Heart left ventricle (tissue), 16 donors: ENCODE data around the gene MRPS9. TPM values are rescaled to one million over a fixed set of nuclear protein-coding genes. Genes with fewer than 3 reads are reported as not detected.
A peak's percentile ranks its signal among the peaks of the same experiment; 100 is the strongest.

ENCODE experiments used
- ATAC-seq, 4 donors: fragments of 200-7000 bp; cut with Tn5 transposase; one replicate each; pipeline ENCODE4 v1.9.1; 2020 to 2022; ENCODE audit warnings: moderate library complexity in 4 of 4, mild to moderate bottlenecking in 3 of 4, moderate number of reproducible peaks in 1 of 4
- DNase-seq, 5 donors: peaks; one replicate each; pipeline ENCODE4 v3.0.0-alpha.2; 2020
- H3K27ac ChIP-seq, 12 donors: fragments of 200-600 bp; sonication (generic) in 4 of 12; one replicate each; pipeline versions ENCODE4 v1.5.0 to v1.8.0; 2016 to 2022; ENCODE audit warnings: mild to moderate bottlenecking in 2 of 12
- H3K27me3 ChIP-seq, 9 donors: fragments of 200-600 bp; sonication (generic) in 2 of 9; one replicate each; pipeline versions ENCODE4 v1.5.1 to v1.8.0; 2016 to 2022; ENCODE audit warnings: mild to moderate bottlenecking in 3 of 9
- H3K36me3 ChIP-seq, 9 donors: fragments of 200-600 bp; sonication (generic) in 2 of 9; one replicate each; pipeline versions ENCODE4 v1.5.0 to v1.8.0; 2018 to 2022; ENCODE audit warnings: mild to moderate bottlenecking in 2 of 9
- H3K4me1 ChIP-seq, 12 donors: fragments of 200-600 bp; sonication (generic) in 4 of 12; one replicate each; pipeline versions ENCODE4 v1.5.0 to v1.8.0; 2016 to 2022; ENCODE audit warnings: mild to moderate bottlenecking in 3 of 12
- H3K4me3 ChIP-seq, 12 donors: fragments of 200-600 bp; sonication (generic) in 4 of 12; one replicate each; pipeline versions ENCODE4 v1.5.0 to v1.8.0; 2017 to 2022; ENCODE audit warnings: mild to moderate bottlenecking in 9 of 12, moderate library complexity in 4 of 12
- H3K9me3 ChIP-seq, 12 donors: fragments of 200-600 bp; sonication (generic) in 4 of 12; one replicate each; pipeline versions ENCODE4 v1.5.0 to v1.8.0; 2016 to 2022; ENCODE audit warnings: mild to moderate bottlenecking in 1 of 12
- CTCF ChIP-seq, 12 donors: fragments of 200-600 bp; sonication (generic) in 4 of 12; IDR thresholded peaks; one replicate each; pipeline versions ENCODE4 v1.5.0 to v1.8.0; 2018 to 2022; ENCODE audit warnings: antibody characterized with exemption in 12 of 12, mild to moderate bottlenecking in 5 of 12
- POLR2A ChIP-seq, 2 donors: fragments of 450-650 bp; IDR thresholded peaks; one replicate each; pipeline ENCODE4 v1.6.1; 2017; ENCODE audit warnings: antibody characterized with exemption in 2 of 2, mild to moderate bottlenecking in 2 of 2, moderate library complexity in 2 of 2
- WGBS, 4 donors: extraction: QIAGEN DNeasy Blood & Tissue Kit in 2 of 4; methylation state at CpG; one replicate each; pipeline versions ENCODE4 v1.1.5 to v1.1.7; 2013 to 2018; 5-methylcytosine and 5-hydroxymethylcytosine counted together
- intact Hi-C, 10 donors: fragments of 100-400 bp; cut with DNase I; formaldehyde crosslinking; loops; one replicate each; pipeline versions ENCODE4 v1.11.1 to v1.14.2; 2022
- polyA plus RNA-seq, 2 donors: library from polyadenylated mRNA; stranded (reverse); fragments of 200-250 nt; gene quantifications; one replicate each; pipeline ENCODE4 v1.2.3, GENCODE V29; 2013
- total RNA-seq, 9 donors: library from RNA; depleted of rRNA in 2 of 9; stranded (reverse); fragments of >200 nt in 2 of 9; fragmentation: NEBNext Ultra II Directional in 3 of 9; extraction: Animal tissue kit (Norgen Biotek cat#: 25700) in 3 of 9; gene quantifications; one replicate each; pipeline versions ENCODE4 v1.1.0 to v1.2.4, GENCODE V29; 2016 to 2023
- donor health status: ischemic (EF 13 %, LVEDD 7.1; RV severe dilation, severe dysfunction).
- donor health status: healthy with polysubstance abuse.
- donor health status: DM: no; HTN: yes; CAD: no.
- donor health status: DM: no; HTN: no; CAD: no.
- donor health status: ischemic (EF 25% LVEDD 6.9; RV normal size, moderate dysfunction).
- donor health status: ischemic (EF 25% LVEDD 5.7; RV mildly dilated, moderate dysfunction).
- donor health status: healthy.
- donor health status: DM: yes; HTN: yes; CAD: no.
- donor health status: ischemic (EF 35%, LVEDD 5.7; RV mildly dilated, moderate dysfunction).
- donor health status: nonischemic (EF 11% LVEDD 7.7; RV severe dilation, severe dysfunction).
- donor health status: DM: yes; HTN: yes; CAD: no.
- donor health status: PGD.
- donor health status: ischemic (EF 29% LVEDD 5.4; RV normal size, mild dysfunction).
- donor health status: nonischemic (EF 23%, LVEDD 6.1; RV moderate dilation, normal function).

The MRPS9 gene
- total and polyA plus RNA-seq, 11 donors = 37.6 to 92.8 (median 63.9) TPM

GRCh38 chr2:105141099-105141614 lies 103.3 kb downstream of the MRPS9 start:
- WGBS, 4 donors = 71 to 88% (median 81%) methylated on average over 4 of the region's 4 CpGs
- no peak overlapping the region for H3K4me3 ChIP-seq
- peaks cover 0 to 11% (median 0%) of the 10 kb centered on the region in 12 donors for H3K4me1 ChIP-seq
- H3K27ac ChIP-seq = no peak overlapping the region
- ATAC-seq = no peak
- no peak for DNase-seq
- H3K36me3 ChIP-seq = no peaks in the 10 kb centered on the region
- no peaks in the 10 kb centered on the region for H3K9me3 ChIP-seq
- TF ChIP-seq CTCF (IDR thresholded peaks at IDR 0.05) (no peak), POLR2A (IDR thresholded peaks at IDR 0.05) (no peak)
- intact Hi-C loops = no loop called here
- peaks cover under 1 to 36% (median 25%) of the 10 kb centered on the region in 9 donors for H3K27me3 ChIP-seq

- H3K4me3 ChIP-seq = no peak overlapping the region
- 70 to 81% (median 74%) methylated on average over 5 of the region's 5 CpGs for WGBS, 4 donors
- no peaks in the 10 kb centered on the region for H3K36me3 ChIP-seq
- no peak overlapping the region for H3K27ac ChIP-seq
- ATAC-seq = peak in 1 of 4 donors; percentile 37
- no peak for DNase-seq
- H3K9me3 ChIP-seq = no peaks in the 10 kb centered on the region
- H3K4me1 ChIP-seq = peaks cover 0 to 11% (median 0%) of the 10 kb centered on the region in 12 donors
- intact Hi-C loops = no loop called here
- TF ChIP-seq POLR2A (IDR thresholded peaks at IDR 0.05) (no peak), CTCF (IDR thresholded peaks at IDR 0.05) (no peak)
- peaks cover 3 to 45% (median 33%) of the 10 kb centered on the region in 9 donors for H3K27me3 ChIP-seq
Measured at GRCh38 chr2:105142239-105142638, 104.4 kb downstream of the MRPS9 start.

GRCh38 chr2:105143094-105143466 lies 105.2 kb downstream of the MRPS9 start:
- no peak overlapping the region for H3K27ac ChIP-seq
- 62 to 74% (median 65%) methylated on average over 6 of the region's 6 CpGs for WGBS, 4 donors
- peaks cover 0 to 11% (median 0%) of the 10 kb centered on the region in 12 donors for H3K4me1 ChIP-seq
- H3K9me3 ChIP-seq = no peaks in the 10 kb centered on the region
- TF ChIP-seq CTCF (IDR thresholded peaks at IDR 0.05) (no peak), POLR2A (IDR thresholded peaks at IDR 0.05) (no peak)
- ATAC-seq (no peak), DNase-seq (no peak)
- peaks cover 3 to 51% (median 37%) of the 10 kb centered on the region in 9 donors for H3K27me3 ChIP-seq
- no peaks in the 10 kb centered on the region for H3K36me3 ChIP-seq
- peak overlapping the region in 1 of 12 donors; percentile 35 for H3K4me3 ChIP-seq
- intact Hi-C loops = no loop called here

GRCh38 chr2:105143467-105144151 lies 105.7 kb downstream of the MRPS9 start:
- WGBS, 4 donors = 3 to 10% (median 4%) methylated on average over 24 to 53 of the region's 53 CpGs
- DNase-seq (no peak), ATAC-seq (no peak)
- Histone ChIP-seq H3K36me3 (no peaks in the 10 kb centered on the region), H3K4me3 (peak overlapping the region in 9 of 12 donors; percentile 23 to 51 (median 41)), H3K9me3 (no peaks in the 10 kb centered on the region), H3K27me3 (peaks cover 5 to 55% (median 37%) of the 10 kb centered on the region in 9 donors), H3K27ac (no peak overlapping the region), H3K4me1 (peaks cover 0 to 11% (median 0%) of the 10 kb centered on the region in 12 donors)
- intact Hi-C loops = no loop called here
- no peak for TF ChIP-seq POLR2A (IDR thresholded peaks at IDR 0.05)
- no peak for TF ChIP-seq CTCF (IDR thresholded peaks at IDR 0.05)
